Stimulated activated naive CD4-positive, alpha-beta T cell (primary cell): ENCODE results near the gene SSBP3.

Source experiments
- DNase-seq, 6 experiments: peaks; one replicate each; lab custom pipeline; 2025; lab: John Stamatoyannopoulos, UW

The SSBP3 gene

GRCh38 chr1:54371038-54371941, 34.9 kb downstream of the SSBP3 start:
- peak in 1 of 6 experiments; percentile 3 for DNase-seq

- DNase-seq: no peak
Measured at GRCh38 chr1:54370287-54370989, 35.8 kb downstream of the SSBP3 start.

- no peak for DNase-seq
Measured at GRCh38 chr1:54367613-54368012, 38.6 kb downstream of the SSBP3 start.

GRCh38 chr1:54365847-54366246, 40.3 kb downstream of the SSBP3 start:
- no peak for DNase-seq

GRCh38 chr1:54365398-54365797, 40.8 kb downstream of the SSBP3 start:
- DNase-seq: no peak

GRCh38 chr1:54364995-54365394, 41.2 kb downstream of the SSBP3 start:
- DNase-seq: no peak

GRCh38 chr1:54364582-54364981, 41.6 kb downstream of the SSBP3 start:
- DNase-seq: no peak

GRCh38 chr1:54363925-54364324, 42.3 kb downstream of the SSBP3 start:
- DNase-seq: no peak

GRCh38 chr1:54362881-54363340, 43.3 kb downstream of the SSBP3 start:
- no peak for DNase-seq

- no peak for DNase-seq
Measured at GRCh38 chr1:54361342-54361741, 44.9 kb downstream of the SSBP3 start.

GRCh38 chr1:54360165-54361005, 45.8 kb downstream of the SSBP3 start:
- no peak for DNase-seq

GRCh38 chr1:54359393-54360162, 46.6 kb downstream of the SSBP3 start:
- no peak for DNase-seq

- no peak for DNase-seq
Measured at GRCh38 chr1:54358503-54359168, 47.6 kb downstream of the SSBP3 start.

GRCh38 chr1:54357967-54358366, 48.2 kb downstream of the SSBP3 start:
- DNase-seq: no peak

- DNase-seq: peak; percentile 28 to 70 (median 48)
Measured at GRCh38 chr1:54356680-54357147, 49.5 kb downstream of the SSBP3 start.

- DNase-seq: peak in 4 of 6 experiments; percentile 10 to 46 (median 26)
Measured at GRCh38 chr1:54355931-54356679, 50.1 kb downstream of the SSBP3 start.

- DNase-seq: peak in 1 of 6 experiments; percentile 4
Measured at GRCh38 chr1:54354899-54355298, 51.3 kb downstream of the SSBP3 start.

- no peak for DNase-seq
Measured at GRCh38 chr1:54353959-54354358, 52.2 kb downstream of the SSBP3 start.

- DNase-seq: no peak
Measured at GRCh38 chr1:54352755-54353154, 53.4 kb downstream of the SSBP3 start.

GRCh38 chr1:54350360-54350759, 55.8 kb downstream of the SSBP3 start:
- DNase-seq: no peak
